Activated naive CD4-positive, alpha-beta T cell treated with anti-CD3 and anti-CD28 coated beads for 36 hours (primary cell): ENCODE measurements around the gene SAFB. TPM values are rescaled to one million over a fixed set of nuclear protein-coding genes. Genes with fewer than 3 reads are reported as not detected.
"Not testable (repeated sequence)": the region's sequence is repeated elsewhere in the genome, so short reads cannot be mapped to it uniquely, and the experiment has no call there.

Experiments used
- CTCF ChIA-PET: fragments of 350-600 bp; sonication (Branson Sonifier 250); formaldehyde crosslinking; loops from one replicate; lab custom pipeline; 2021; ENCODE audit warnings: antibody characterized with exemption; lab: Charles Lee
- DNase-seq: peaks from one replicate; pipeline ENCODE4 v3.0.0-alpha.2; 2020
- H3K27ac Mint-ChIP-seq: one replicate; pipeline ENCODE4 v1.8.0; 2021; ENCODE audit warnings: mild to moderate bottlenecking, mixed read lengths
- H3K27me3 Mint-ChIP-seq: one replicate; pipeline ENCODE4 v1.8.0; 2021; ENCODE audit warnings: low read depth, mixed read lengths
- H3K36me3 Mint-ChIP-seq: one replicate; pipeline ENCODE4 v1.8.0; 2021; ENCODE audit warnings: low read depth, mixed read lengths
- H3K4me1 Mint-ChIP-seq: one replicate; pipeline ENCODE4 v1.8.0; 2021; ENCODE audit warnings: low read depth, mixed read lengths
- H3K4me3 Mint-ChIP-seq: one replicate; pipeline ENCODE4 v1.8.0; 2021; ENCODE audit warnings: mild to moderate bottlenecking, moderate library complexity, mixed read lengths
- H3K9me3 Mint-ChIP-seq: one replicate; pipeline ENCODE4 v1.8.0; 2021; ENCODE audit warnings: mixed read lengths
- intact Hi-C: fragments of 100-400 bp; cut with micrococcal nuclease; formaldehyde crosslinking; loops from one replicate; pipeline ENCODE4 v1.15.1; 2023
- total RNA-seq, 2 experiments: library from RNA; stranded (reverse); gene quantifications; one replicate each; pipeline ENCODE4 v1.2.3, GENCODE V29; 2021

The SAFB gene
- total RNA-seq, 2 experiments from 2014 or later: 120 to 129 TPM

DNA sequence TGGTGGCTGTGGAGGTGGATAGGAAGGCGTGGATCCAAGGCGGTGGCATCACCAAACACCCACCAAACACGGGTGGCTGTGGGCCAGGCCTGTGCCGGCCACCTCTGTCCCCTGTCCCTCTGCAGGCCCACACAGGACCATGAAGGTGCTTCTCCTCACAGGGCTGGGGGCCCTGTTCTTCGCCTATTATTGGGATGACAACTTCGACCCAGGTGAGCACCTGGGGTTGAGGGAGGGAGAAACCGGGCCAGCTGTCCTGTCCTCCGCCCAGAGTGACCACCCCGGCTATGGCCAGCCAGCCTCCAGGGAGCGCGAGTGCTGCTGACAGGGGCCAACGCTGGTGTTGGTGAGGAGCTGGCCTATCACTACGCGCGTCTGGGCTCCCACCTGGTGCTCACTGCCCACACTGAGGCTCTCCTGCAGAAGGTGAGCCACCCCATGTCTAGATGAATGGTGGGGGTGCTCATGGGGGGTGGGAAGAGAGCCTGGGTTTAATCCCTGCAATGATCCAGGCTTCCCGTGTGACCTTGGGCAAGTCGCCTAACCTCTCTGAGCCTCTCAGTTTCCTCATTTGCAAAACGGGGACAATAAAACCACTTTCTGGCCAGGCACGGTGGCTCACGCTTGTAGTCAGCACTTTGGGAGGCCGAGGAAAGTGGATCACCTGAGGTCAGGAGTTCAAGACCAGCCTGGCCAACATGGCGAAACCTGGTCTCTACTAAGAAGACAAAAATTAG is 62.0 kb downstream of the SAFB start:
- Mint-ChIP-seq H3K27me3 (no peaks in the 10 kb centered on the region), H3K36me3 (no peaks in the 10 kb centered on the region), H3K4me1 (peaks cover 22% of the 10 kb centered on the region), H3K27ac (no peak overlapping the region), H3K4me3 (no peak overlapping the region), H3K9me3 (no peaks in the 10 kb centered on the region)
- CTCF ChIA-PET: no interaction called here
- DNase-seq: no peak
- intact Hi-C loops: loop anchor here (5.0 kb wide), 1 partner anchor 1213 kb away; the partner anchor contains the start of gene HDGFL2

DNA sequence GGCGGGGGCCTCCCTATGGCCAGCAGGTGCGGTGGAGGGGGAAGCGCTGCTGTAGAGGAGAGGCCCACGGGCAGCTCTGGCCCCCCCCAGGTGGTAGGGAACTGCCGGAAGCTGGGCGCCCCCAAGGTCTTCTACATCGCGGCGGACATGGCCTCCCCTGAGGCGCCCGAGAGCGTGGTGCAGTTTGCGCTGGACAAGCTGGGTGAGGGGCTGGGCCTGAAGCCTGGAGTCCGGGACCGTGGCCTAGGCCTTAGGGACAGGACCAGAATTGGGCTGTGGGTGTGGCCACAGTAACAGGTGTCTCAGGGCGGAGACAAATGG is 63.4 kb downstream of the SAFB start:
- Mint-ChIP-seq H3K27me3 (no peaks in the 10 kb centered on the region), H3K36me3 (peaks cover 13% of the 10 kb centered on the region), H3K4me1 (peaks cover 21% of the 10 kb centered on the region), H3K4me3 (peak overlapping the region; percentile 76), H3K9me3 (no peaks in the 10 kb centered on the region), H3K27ac (peak overlapping the region; percentile 51)
- intact Hi-C loops: loop anchor here (5.0 kb wide), 1 partner anchor 1214 kb away; the partner anchor contains the start of gene HDGFL2
- no peak for DNase-seq
- CTCF ChIA-PET: interaction anchor here (0.6 to 2.1 kb wide), 7 partner anchors 25 to 141 kb away, joined by 3 to 9 read pairs (median 5); no protein-coding TSS in a partner anchor

DNA sequence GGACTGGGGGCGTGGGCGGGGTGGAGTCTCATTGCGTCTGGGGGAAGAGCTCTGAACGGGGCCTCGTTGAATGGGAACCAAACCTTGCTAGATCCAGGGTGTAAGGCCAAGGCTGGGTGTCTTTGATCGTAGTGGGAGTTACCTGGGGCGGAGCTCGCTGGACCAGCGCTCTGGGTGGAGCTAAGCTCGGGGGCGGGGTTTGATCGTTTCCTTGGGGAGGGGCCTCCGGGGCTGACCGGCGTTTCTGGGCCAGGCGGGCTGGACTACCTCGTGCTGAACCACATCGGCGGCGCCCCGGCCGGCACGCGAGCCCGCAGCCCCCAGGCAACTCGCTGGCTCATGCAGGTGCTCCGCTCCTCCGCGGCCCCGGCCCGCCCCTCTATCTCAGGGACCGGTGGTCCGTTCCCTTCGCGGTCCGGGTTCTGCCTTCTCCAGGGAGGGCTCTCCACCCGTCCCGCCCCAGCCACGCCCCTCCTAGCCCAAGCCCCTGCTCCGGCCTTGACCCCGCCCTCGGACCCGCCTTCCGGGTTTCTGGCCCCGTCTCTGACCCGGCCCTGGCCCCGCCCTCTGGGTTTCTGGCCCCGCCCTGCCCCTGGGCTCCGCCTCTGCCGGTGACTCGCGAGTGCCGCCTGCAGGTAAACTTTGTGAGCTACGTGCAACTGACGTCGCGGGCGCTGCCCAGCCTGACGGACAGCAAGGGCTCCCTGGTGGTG is 63.9 kb downstream of the SAFB start:
- Mint-ChIP-seq H3K9me3 (no peaks in the 10 kb centered on the region), H3K4me1 (peaks cover 16% of the 10 kb centered on the region), H3K4me3 (peak overlapping the region; percentile 76), H3K36me3 (peaks cover 18% of the 10 kb centered on the region), H3K27me3 (no peaks in the 10 kb centered on the region), H3K27ac (peak overlapping the region; percentile 51)
- DNase-seq: peak; percentile 98
- intact Hi-C loops: loop anchor here (1.0 to 5.0 kb wide), 2 partner anchors 64 to 1215 kb away; partner anchors contain the start of genes HDGFL2 and SAFB
- CTCF ChIA-PET: interaction anchor here (0.5 to 2.1 kb wide), 14 partner anchors 16 to 1094 kb away, joined by 3 to 9 read pairs (median 3); partner anchors contain the start of genes CATSPERD, SAFB and SAFB2

DNA sequence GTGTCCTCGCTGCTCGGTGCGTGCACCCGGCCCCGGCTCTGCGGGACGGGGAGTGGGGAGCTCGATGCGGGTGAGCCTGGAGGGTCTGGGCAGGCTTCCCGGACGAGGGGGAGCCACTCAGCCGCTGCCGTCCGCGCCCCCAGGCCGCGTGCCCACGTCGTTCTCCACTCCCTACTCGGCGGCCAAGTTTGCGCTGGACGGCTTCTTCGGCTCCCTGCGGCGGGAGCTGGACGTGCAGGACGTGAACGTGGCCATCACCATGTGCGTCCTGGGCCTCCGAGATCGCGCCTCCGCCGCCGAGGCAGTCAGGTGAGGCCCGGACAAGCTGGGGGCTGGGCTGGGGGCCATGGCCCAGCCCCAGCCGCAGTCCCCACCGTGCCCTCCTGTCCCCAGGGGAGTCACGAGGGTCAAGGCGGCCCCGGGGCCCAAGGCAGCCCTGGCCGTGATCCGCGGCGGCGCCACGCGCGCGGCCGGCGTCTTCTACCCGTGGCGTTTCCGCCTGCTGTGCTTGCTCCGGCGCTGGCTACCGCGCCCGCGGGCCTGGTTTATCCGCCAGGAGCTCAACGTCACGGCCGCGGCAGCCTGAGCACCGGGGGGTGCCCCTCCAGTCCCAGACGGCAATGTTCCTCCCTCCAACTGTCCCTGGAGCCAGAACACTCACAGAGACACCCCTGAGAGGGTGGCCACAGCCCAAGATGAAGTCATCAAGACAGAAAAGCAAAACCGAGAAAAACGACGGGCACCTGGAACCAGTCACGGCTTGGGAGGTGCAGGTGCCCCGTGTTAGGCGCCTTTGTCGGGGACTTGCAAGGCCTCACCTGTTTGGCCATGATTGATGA is 64.7 kb downstream of the SAFB start:
- Mint-ChIP-seq H3K4me3 (peak overlapping the region; percentile 76), H3K27me3 (no peaks in the 10 kb centered on the region), H3K27ac (no peak overlapping the region), H3K4me1 (peaks cover 18% of the 10 kb centered on the region), H3K9me3 (no peaks in the 10 kb centered on the region), H3K36me3 (peaks cover 26% of the 10 kb centered on the region)
- intact Hi-C loops: loop anchor here (1.0 to 5.0 kb wide), 2 partner anchors 64 to 1215 kb away; partner anchors contain the start of genes HDGFL2 and SAFB
- CTCF ChIA-PET: interaction anchor here (0.6 to 2.8 kb wide), 13 partner anchors 17 to 835 kb away, joined by 3 to 9 read pairs (median 4); partner anchors contain the start of genes CATSPERD, SAFB and SAFB2
- no peak for DNase-seq

DNA sequence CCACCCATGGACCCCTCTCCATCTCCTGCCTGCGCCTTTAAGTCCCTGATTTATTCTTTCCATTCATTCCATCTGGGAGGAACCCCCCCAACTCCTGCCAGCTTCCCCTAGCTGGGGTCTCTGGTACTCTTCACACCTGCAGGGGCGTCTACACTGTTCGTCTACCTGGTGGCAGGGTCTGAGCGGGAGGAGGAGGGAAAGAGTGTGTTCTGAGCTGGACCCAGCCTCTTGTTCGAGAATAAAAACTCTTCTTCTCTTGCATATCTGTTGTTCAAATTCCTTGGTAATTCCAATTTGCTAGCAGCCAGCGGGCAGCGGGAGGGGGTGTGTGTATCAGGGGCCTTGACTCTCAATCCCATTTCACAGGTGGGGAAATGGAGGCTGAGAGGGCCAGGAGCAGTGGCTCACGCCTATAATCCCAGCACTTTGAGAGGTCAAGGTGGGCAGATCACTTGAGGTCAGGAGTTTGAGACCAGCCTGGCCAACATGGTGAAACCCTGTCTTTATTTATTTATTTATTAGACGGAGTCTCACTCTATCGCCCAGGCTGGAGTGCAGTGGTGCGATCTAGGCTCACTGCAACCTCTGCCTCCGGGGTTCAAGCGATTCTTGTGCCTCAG is 65.5 kb downstream of the SAFB start:
- Mint-ChIP-seq H3K4me3 (peak overlapping the region; percentile 48), H3K36me3 (peaks cover 32% of the 10 kb centered on the region), H3K4me1 (peaks cover 22% of the 10 kb centered on the region)
- not testable (repeated sequence) for H3K27me3 Mint-ChIP-seq, H3K27ac Mint-ChIP-seq, DNase-seq, H3K9me3 Mint-ChIP-seq
- intact Hi-C loops: loop anchor here (5.0 kb wide), 1 partner anchor 1216 kb away; the partner anchor contains the start of gene HDGFL2
- CTCF ChIA-PET: interaction anchor here (1.5 to 3.9 kb wide), 7 partner anchors 17 to 115 kb away, joined by 3 to 37 read pairs (median 7); partner anchors contain the start of genes CATSPERD and LONP1

DNA sequence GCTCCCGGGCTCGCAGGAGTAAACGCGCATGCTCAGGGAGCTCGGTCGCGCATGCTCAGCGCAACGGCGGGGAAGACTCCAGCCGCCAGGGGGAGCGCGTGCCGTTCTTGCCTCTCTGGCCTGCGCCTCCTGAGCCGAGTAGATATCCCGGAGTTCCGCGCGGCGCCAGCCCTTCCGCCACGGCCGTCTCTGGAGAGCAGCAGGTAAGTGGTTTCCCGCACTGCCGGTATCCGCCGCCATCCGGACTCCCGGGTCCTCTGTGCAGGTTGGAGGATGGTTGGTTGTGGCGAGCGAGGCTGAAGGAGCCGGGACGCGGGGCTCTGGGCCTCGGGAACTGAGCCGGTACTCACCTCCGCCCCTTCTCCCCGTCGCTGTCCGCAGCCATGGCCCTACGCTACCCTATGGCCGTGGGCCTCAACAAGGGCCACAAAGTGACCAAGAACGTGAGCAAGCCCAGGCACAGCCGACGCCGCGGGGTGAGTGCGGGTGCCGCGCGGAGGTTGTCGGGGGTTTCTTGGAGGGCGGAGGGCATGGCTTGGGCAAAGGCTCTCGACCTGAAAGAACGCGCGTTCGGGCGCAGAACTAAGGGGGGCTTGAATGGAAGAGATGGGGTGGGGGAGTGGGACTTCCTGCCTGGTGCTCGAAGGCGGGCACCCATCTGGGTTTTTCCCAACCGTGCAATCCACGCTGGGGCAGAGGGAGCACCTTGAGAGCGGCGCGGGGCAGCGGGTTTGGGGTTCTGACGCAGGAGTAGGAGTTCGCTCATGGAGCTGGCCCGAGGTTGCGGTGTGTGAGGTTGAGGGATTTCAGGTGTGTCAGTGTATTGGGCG is 67.5 kb downstream of the SAFB start, which contains the start of gene RPL36:
TSS of gene RPL36 (plus strand) at position 171 of the 830 bp plus-strand sequence. CDS start at position 384, 213 bp downstream.
- intact Hi-C loops: loop anchor here (1.0 kb wide), 5 partner anchors 10 to 104 kb away; partner anchors contain the start of genes CATSPERD, LONP1, MICOS13 and SAFB2
- peak within 1 kb of the TSS; percentile 96 for H3K27ac Mint-ChIP-seq
- H3K4me3 Mint-ChIP-seq: peak within 1 kb of the TSS; percentile 98
- CTCF ChIA-PET: interaction anchor here (0.6 to 3.9 kb wide), 17 partner anchors 8 to 252 kb away, joined by 3 to 37 read pairs (median 4); partner anchors contain the start of genes CATSPERD, LONP1, SAFB and SAFB2
- H3K9me3 Mint-ChIP-seq: no peaks in the 10 kb centered on the region
- H3K27me3 Mint-ChIP-seq: no peaks in the 10 kb centered on the region
- peaks cover 22% of the 10 kb centered on the region for H3K4me1 Mint-ChIP-seq
- peak; percentile 100 for DNase-seq
- H3K36me3 Mint-ChIP-seq: peaks cover 43% of the 10 kb centered on the region

DNA sequence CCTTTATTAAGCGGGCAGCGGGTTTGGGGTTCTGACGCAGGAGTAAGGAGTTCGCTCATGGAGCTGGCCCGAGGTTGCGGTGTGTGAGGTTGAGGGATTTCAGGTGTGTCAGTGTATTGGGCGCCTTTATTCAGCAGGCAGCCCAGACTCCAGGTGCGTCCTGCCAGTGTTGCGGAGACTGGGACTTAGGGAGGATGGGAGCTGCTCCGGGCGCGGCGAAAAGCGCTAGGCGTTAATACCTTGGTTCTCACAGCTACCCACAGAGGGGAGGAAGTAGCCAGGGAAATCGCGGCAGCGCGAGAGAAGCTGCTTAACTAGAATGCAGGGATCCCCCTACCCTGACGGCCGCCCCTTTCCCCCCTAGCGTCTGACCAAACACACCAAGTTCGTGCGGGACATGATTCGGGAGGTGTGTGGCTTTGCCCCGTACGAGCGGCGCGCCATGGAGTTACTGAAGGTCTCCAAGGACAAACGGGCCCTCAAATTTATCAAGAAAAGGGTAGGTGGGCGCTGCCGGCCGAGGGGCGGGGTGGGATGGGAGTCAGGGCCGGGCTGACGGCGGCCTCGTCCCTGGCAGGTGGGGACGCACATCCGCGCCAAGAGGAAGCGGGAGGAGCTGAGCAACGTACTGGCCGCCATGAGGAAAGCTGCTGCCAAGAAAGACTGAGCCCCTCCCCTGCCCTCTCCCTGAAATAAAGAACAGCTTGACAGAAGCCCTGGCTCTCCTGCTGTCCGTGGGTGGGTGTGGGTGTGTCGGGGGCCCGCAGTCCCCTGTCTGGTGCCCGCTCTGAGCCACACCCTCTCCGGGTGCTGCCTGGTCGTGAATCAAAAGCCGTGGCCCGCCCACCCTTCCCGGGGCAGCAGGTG is 68.3 kb downstream of the SAFB start:
- DNase-seq: peak; percentile 57
- peaks cover 22% of the 10 kb centered on the region for H3K4me1 Mint-ChIP-seq
- intact Hi-C loops: loop anchor here (1.0 kb wide), 5 partner anchors 11 to 103 kb away; partner anchors contain the start of genes CATSPERD, LONP1, MICOS13 and SAFB2
- H3K9me3 Mint-ChIP-seq: no peaks in the 10 kb centered on the region
- peak overlapping the region; percentile 98 for H3K4me3 Mint-ChIP-seq
- peak overlapping the region; percentile 96 for H3K27ac Mint-ChIP-seq
- CTCF ChIA-PET: interaction anchor here (3.9 kb wide), 1 partner anchor 29 kb away, joined by 37 read pairs; the partner anchor contains the start of genes CATSPERD and LONP1
- H3K27me3 Mint-ChIP-seq: no peaks in the 10 kb centered on the region
- peaks cover 43% of the 10 kb centered on the region for H3K36me3 Mint-ChIP-seq

DNA sequence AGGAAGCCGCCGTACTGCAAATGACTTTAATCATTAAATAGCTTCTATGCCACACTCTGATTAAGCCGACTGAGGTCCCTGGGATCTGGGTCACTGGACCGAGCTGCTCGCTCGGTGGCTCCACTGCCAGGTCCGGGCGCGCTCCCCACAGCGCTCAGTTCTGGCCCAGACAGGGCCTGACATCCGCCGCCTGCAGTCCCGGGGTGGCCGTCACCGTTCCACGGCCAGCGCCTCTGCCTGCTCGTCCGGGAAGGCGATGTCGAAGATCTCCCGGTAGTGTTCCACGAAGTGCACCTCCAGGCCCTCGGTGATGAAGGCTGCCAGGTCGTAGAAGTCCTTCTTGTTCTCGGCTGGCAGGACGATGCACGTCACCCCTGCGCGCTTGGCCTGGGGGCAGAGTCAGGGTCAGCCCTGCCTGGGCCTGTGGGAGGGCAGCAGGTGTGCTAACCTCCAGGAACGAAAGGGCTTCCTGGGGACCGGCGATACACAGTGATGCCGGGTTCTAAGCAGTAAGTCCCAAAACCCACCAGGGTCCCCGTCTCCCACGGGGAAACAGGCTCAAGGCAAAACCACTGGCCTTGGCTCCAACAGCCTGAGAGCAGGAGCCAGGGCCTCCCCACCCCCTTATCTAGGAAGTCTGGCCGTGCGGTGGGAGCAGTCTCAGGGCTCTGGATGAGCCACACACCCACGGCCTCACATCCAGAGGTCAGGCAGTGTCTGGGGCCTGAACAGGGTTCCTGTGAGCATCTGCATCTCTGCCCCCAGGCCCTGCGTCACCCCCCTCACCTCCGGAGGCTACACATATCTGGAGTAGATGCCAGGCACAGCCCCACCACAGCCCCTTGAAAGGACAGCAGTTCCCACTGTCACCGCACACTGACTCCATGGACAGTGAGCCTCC is 69.2 kb downstream of the SAFB start:
- Mint-ChIP-seq H3K9me3 (no peaks in the 10 kb centered on the region), H3K36me3 (peaks cover 47% of the 10 kb centered on the region), H3K27ac (peak overlapping the region; percentile 96), H3K4me1 (peaks cover 19% of the 10 kb centered on the region), H3K27me3 (no peaks in the 10 kb centered on the region), H3K4me3 (peak overlapping the region; percentile 98)
- CTCF ChIA-PET: interaction anchor here (3.9 kb wide), 1 partner anchor 28 kb away, joined by 37 read pairs; the partner anchor contains the start of genes CATSPERD and LONP1
- intact Hi-C loops: no loop called here
- no peak for DNase-seq

DNA sequence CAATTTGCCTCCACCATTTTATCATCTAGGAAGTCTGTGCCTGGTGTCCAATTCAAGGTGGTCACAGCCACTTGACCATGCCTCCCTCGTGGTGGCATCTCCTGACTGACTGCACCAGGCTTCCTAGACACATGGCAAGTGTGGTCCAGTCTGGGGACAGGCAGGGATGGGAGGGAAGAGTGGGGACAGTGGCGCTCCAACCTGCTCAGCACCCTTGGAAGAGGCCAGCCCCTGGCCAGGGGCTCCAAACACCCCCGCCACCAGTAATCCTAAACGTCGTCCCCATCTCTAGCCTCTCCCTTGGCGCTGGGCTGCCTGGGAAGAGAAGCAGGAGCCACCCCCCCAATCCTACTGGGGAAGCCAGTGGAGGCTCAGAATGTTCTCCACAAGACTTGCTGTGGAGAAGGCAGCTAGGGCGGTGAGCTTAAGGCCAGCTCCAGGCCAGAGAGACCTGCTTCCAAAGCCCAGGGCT is 69.9 kb downstream of the SAFB start:
- H3K4me3 Mint-ChIP-seq: peak overlapping the region; percentile 98
- H3K9me3 Mint-ChIP-seq: no peaks in the 10 kb centered on the region
- peaks cover 49% of the 10 kb centered on the region for H3K36me3 Mint-ChIP-seq
- CTCF ChIA-PET: no interaction called here
- peaks cover 21% of the 10 kb centered on the region for H3K4me1 Mint-ChIP-seq
- DNase-seq: no peak
- intact Hi-C loops: no loop called here
- no peaks in the 10 kb centered on the region for H3K27me3 Mint-ChIP-seq
- H3K27ac Mint-ChIP-seq: peak overlapping the region; percentile 96
